HepG2 (cell line): ENCODE measurements around the gene CKS2. TPM values are rescaled to one million over a fixed set of nuclear protein-coding genes. Genes with fewer than 3 reads are reported as not detected.

Experiments
- AGO2 ChIP-seq: fragments of 200-400 bp; formaldehyde crosslinking; optimal IDR thresholded peaks from 2 replicates; pipeline ENCODE3; 2017; ENCODE audit warnings: mild to moderate bottlenecking, low read depth, low read length, moderate library complexity
- MAZ ChIP-seq, 2 experiments: sonication (generic) in 1 of 2; formaldehyde crosslinking in 1 of 2; IDR thresholded peaks; 2 replicates each; pipeline versions ENCODE4 v1.5.0 to v1.6.1; 2012 to 2020; ENCODE audit warnings: low read depth in 2 of 2, mild to moderate bottlenecking in 2 of 2, borderline replicate concordance in 1 of 2, improper control_type of control experiment in 1 of 2, low read length in 1 of 2, missing genetic modification reagents in 1 of 2, moderate library complexity in 1 of 2
- MED1 ChIP-seq: sonication (generic); formaldehyde crosslinking; IDR thresholded peaks from 2 replicates; pipeline ENCODE4 v1.4.0; 2020; ENCODE audit warnings: missing genetic modification reagents
- RBM39 ChIP-seq: fragments of 200-400 bp; formaldehyde crosslinking; IDR thresholded peaks from one replicate; pipeline ENCODE4 v1.6.1; 2018; ENCODE audit warnings: antibody characterized with exemption, mild to moderate bottlenecking, low read depth, low read length; ENCODE audit not compliant: poor library complexity, severe bottlenecking
- YEATS2 ChIP-seq: sonication (generic); formaldehyde crosslinking; IDR thresholded peaks from 2 replicates; pipeline ENCODE4 v1.4.0; 2020; ENCODE audit warnings: missing genetic modification reagents, borderline replicate concordance
- ZBTB43 ChIP-seq: sonication (generic); formaldehyde crosslinking; conservative IDR thresholded peaks from 2 replicates; pipeline ENCODE4 v1.4.0; 2020; ENCODE audit warnings: missing genetic modification reagents
- ZKSCAN5 ChIP-seq: sonication (generic); formaldehyde crosslinking; IDR thresholded peaks from 2 replicates; pipeline ENCODE4 v1.5.1; 2020; ENCODE audit warnings: mild to moderate bottlenecking, missing genetic modification reagents
- ZNF251 ChIP-seq: sonication (generic); formaldehyde crosslinking; IDR thresholded peaks from 2 replicates; pipeline ENCODE4 v1.9.0; 2021; ENCODE audit warnings: mild to moderate bottlenecking, missing genetic modification reagents
- ZNF280B ChIP-seq: sonication (generic); formaldehyde crosslinking; IDR thresholded peaks from 2 replicates; pipeline ENCODE4 v1.5.0; 2020; ENCODE audit warnings: missing genetic modification reagents, mild to moderate bottlenecking, borderline replicate concordance
- ZNF335 ChIP-seq: sonication (generic); formaldehyde crosslinking; IDR thresholded peaks from 2 replicates; pipeline ENCODE4 v1.4.0; 2020; ENCODE audit warnings: missing genetic modification reagents
- ZNF652 ChIP-seq: IDR thresholded peaks from 2 replicates; pipeline ENCODE4 v1.6.1; 2016; ENCODE audit warnings: low read depth, borderline replicate concordance
- ZNF772 ChIP-seq: sonication (generic); formaldehyde crosslinking; IDR thresholded peaks from 2 replicates; pipeline ENCODE4 v1.5.0; 2020; ENCODE audit warnings: mild to moderate bottlenecking, missing genetic modification reagents
- ZSCAN25 ChIP-seq: sonication (generic); formaldehyde crosslinking; IDR thresholded peaks from 2 replicates; pipeline ENCODE4 v1.8.0; 2022; ENCODE audit warnings: mild to moderate bottlenecking, missing genetic modification reagents
- polyA plus RNA-seq, 8 experiments: library from polyadenylated mRNA; depleted of rRNA in 3 of 8; stranded (reverse) in 7 of 8; unstranded in 1 of 8; fragments of >200 nt; fragmentation: Illumina TruSeq in 4 of 8; extraction: Trizol in 4 of 8; gene quantifications; 2 replicates each; pipeline versions ENCODE4 v1.2.1 to v1.2.3, GENCODE V29; 2011 to 2016; ENCODE audit warnings: low read depth in 4 of 8, missing spikeins in 1 of 8, mixed read lengths in 1 of 8; ENCODE audit not compliant: insufficient read depth in 1 of 8
- total RNA-seq, 5 experiments: library from RNA; depleted of rRNA; stranded (reverse); fragments of >200 nt; fragmentation: Illumina TruSeq; extraction: Trizol; gene quantifications; 2 replicates each; pipeline ENCODE4 v1.2.3, GENCODE V29; 2016; ENCODE audit warnings: low read depth in 1 of 5
- TF ChIP-seq, protein P1 (sequence below): sonication (generic); formaldehyde crosslinking; IDR thresholded peaks from 2 replicates; pipeline ENCODE4 v1.8.1; 2023; ENCODE audit warnings: mild to moderate bottlenecking, moderate library complexity, missing genetic modification reagents
- TF ChIP-seq, protein P2 (sequence below): sonication (generic); formaldehyde crosslinking; IDR thresholded peaks from 2 replicates; pipeline ENCODE4 v1.5.0; 2020; ENCODE audit warnings: mild to moderate bottlenecking, missing genetic modification reagents, borderline replicate concordance

The CKS2 gene
- total and polyA plus RNA-seq, 2 of the 13 experiments (the other 11 are each of a cell fraction or from before 2014, with no cell fraction given), result 251 to 317 TPM

GRCh38 chr9:89310475-89311345 lies at the start of gene CKS2 (continued):
- TF ChIP-seq ZKSCAN5 (no peak), ZSCAN25 (CRISPR knock-in tag) (0 out of 2 replicates have a peak, but pooled peaks have one; percentile 84), MAZ (IDR thresholded peaks at IDR 0.05; ENCODE audit: borderline replicate concordance, low read depth, low read length) (peak; percentile 23; the same call in 1 of the 2 replicates), MAZ (CRISPR knock-in tag; IDR thresholded peaks at IDR 0.05; ENCODE audit: low read depth) (peak; percentile 49; the same call in 1 of the 2 replicates), ZNF652 (no peak), ZNF335 (no peak), MED1 (CRISPR knock-in tag) (peak; percentile 56; the same call in 1 of the 2 replicates), ZNF772 (CRISPR knock-in tag) (peak; percentile 67; the same call in 1 of the 2 replicates), ZBTB43 (CRISPR knock-in tag) (0 out of 2 replicates have a peak, but pooled peaks have one; percentile 32), RBM39 (peak; percentile 48), YEATS2 (CRISPR knock-in tag) (peak; percentile 63; the same call in 1 of the 2 replicates), ZNF280B (CRISPR knock-in tag) (no peak), AGO2 (peak; percentile 99), ZNF251 (CRISPR knock-in tag) (no peak)
- TF ChIP-seq, protein P1, sequence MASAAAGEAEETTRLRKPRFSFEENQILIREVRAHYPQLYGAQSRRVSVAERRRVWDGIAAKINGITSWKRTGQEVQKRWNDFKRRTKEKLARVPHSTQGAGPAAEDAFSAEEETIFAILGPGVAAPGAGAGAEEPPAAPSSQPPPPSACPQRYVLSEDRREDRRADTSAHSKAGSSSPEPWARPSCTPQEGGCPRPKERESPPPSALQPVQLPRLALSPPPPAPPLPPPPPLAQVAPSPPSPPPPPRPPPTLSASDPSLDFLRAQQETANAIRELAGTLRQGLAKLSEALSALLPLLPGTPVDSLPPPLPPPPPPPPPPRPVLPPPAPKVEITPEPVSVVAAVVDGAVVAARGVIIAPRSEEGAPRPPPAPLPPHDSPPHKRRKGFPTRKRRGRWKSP (CRISPR knock-in tag), result peak; percentile 80
- TF ChIP-seq, protein P2, sequence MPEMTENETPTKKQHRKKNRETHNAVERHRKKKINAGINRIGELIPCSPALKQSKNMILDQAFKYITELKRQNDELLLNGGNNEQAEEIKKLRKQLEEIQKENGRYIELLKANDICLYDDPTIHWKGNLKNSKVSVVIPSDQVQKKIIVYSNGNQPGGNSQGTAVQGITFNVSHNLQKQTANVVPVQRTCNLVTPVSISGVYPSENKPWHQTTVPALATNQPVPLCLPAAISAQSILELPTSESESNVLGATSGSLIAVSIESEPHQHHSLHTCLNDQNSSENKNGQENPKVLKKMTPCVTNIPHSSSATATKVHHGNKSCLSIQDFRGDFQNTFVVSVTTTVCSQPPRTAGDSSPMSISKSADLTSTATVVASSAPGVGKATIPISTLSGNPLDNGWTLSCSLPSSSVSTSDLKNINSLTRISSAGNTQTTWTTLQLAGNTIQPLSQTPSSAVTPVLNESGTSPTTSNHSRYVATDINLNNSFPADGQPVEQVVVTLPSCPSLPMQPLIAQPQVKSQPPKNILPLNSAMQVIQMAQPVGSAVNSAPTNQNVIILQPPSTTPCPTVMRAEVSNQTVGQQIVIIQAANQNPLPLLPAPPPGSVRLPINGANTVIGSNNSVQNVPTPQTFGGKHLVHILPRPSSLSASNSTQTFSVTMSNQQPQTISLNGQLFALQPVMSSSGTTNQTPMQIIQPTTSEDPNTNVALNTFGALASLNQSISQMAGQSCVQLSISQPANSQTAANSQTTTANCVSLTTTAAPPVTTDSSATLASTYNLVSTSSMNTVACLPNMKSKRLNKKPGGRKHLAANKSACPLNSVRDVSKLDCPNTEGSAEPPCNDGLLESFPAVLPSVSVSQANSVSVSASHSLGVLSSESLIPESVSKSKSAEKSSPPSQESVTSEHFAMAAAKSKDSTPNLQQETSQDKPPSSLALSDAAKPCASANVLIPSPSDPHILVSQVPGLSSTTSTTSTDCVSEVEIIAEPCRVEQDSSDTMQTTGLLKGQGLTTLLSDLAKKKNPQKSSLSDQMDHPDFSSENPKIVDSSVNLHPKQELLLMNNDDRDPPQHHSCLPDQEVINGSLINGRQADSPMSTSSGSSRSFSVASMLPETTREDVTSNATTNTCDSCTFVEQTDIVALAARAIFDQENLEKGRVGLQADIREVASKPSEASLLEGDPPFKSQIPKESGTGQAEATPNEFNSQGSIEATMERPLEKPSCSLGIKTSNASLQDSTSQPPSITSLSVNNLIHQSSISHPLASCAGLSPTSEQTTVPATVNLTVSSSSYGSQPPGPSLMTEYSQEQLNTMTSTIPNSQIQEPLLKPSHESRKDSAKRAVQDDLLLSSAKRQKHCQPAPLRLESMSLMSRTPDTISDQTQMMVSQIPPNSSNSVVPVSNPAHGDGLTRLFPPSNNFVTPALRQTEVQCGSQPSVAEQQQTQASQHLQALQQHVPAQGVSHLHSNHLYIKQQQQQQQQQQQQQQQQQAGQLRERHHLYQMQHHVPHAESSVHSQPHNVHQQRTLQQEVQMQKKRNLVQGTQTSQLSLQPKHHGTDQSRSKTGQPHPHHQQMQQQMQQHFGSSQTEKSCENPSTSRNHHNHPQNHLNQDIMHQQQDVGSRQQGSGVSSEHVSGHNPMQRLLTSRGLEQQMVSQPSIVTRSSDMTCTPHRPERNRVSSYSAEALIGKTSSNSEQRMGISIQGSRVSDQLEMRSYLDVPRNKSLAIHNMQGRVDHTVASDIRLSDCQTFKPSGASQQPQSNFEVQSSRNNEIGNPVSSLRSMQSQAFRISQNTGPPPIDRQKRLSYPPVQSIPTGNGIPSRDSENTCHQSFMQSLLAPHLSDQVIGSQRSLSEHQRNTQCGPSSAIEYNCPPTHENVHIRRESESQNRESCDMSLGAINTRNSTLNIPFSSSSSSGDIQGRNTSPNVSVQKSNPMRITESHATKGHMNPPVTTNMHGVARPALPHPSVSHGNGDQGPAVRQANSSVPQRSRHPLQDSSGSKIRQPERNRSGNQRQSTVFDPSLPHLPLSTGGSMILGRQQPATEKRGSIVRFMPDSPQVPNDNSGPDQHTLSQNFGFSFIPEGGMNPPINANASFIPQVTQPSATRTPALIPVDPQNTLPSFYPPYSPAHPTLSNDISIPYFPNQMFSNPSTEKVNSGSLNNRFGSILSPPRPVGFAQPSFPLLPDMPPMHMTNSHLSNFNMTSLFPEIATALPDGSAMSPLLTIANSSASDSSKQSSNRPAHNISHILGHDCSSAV (CRISPR knock-in tag), result no peak
